GM12878 (cell line): ENCODE data around the gene KIF3A. TPM values are rescaled to one million over a fixed set of nuclear protein-coding genes. Genes with fewer than 3 reads are reported as not detected.
A peak's percentile ranks its signal among the peaks of the same experiment; 100 is the strongest.

Experiments
- BMI1 ChIP-seq: fragments of 450-650 bp; IDR thresholded peaks from 2 replicates; pipeline ENCODE4 v1.6.1; 2016; ENCODE audit warnings: mild to moderate bottlenecking, moderate library complexity, borderline replicate concordance
- CBFB ChIP-seq: IDR thresholded peaks from 2 replicates; pipeline ENCODE4 v1.6.1; 2016; ENCODE audit warnings: antibody characterized with exemption, low read depth
- EGR1 ChIP-seq, 2 experiments: IDR thresholded peaks; 1 replicate in 1 of 2; 2 replicates in 1 of 2; pipeline ENCODE4 v1.6.1; 2011 to 2012; ENCODE audit warnings: low read depth in 2 of 2, low read length in 2 of 2, borderline replicate concordance in 1 of 2, mild to moderate bottlenecking in 1 of 2, moderate library complexity in 1 of 2
- HDAC2 ChIP-seq: fragments of 200-600 bp; sonication (generic); IDR thresholded peaks from 2 replicates; pipeline ENCODE4 v1.6.1; 2017
- JUNB ChIP-seq: IDR thresholded peaks from 2 replicates; pipeline ENCODE4 v1.6.1; 2016; ENCODE audit warnings: antibody characterized with exemption, mild to moderate bottlenecking
- KAT2A ChIP-seq: conservative IDR thresholded peaks from 2 replicates; pipeline ENCODE4 v1.6.1; 2011; ENCODE audit warnings: low read depth, low read length; ENCODE audit not compliant: control insufficient read depth
- KLF5 ChIP-seq: fragments of 450-650 bp; IDR thresholded peaks from 2 replicates; pipeline ENCODE4 v1.6.1; 2014; ENCODE audit warnings: mild to moderate bottlenecking; ENCODE audit not compliant: partially characterized antibody
- MTA3 ChIP-seq: IDR thresholded peaks from 2 replicates; pipeline ENCODE4 v1.6.1; 2012; ENCODE audit warnings: low read length, inconsistent platforms, borderline replicate concordance
- NFXL1 ChIP-seq: fragments of 450-650 bp; IDR thresholded peaks from 2 replicates; pipeline ENCODE4 v1.6.1; 2017; ENCODE audit warnings: antibody characterized with exemption, mild to moderate bottlenecking, borderline replicate concordance
- NFYA ChIP-seq: IDR thresholded peaks from 2 replicates; pipeline ENCODE4 v1.6.1; 2011; ENCODE audit warnings: low read depth, mild to moderate bottlenecking, low read length, improper control_type of control experiment, borderline replicate concordance
- RAD21 ChIP-seq: IDR thresholded peaks from 2 replicates; pipeline ENCODE4 v1.6.1; 2011; ENCODE audit warnings: mild to moderate bottlenecking, low read depth, low read length, moderate library complexity; ENCODE audit not compliant: insufficient read depth
- SMAD1 ChIP-seq: fragments of 450-650 bp; IDR thresholded peaks from 2 replicates; pipeline ENCODE4 v1.6.1; 2018; ENCODE audit warnings: mild to moderate bottlenecking, low read depth; ENCODE audit not compliant: partially characterized antibody
- SMARCA5 ChIP-seq: fragments of 450-650 bp; IDR thresholded peaks from 2 replicates; pipeline ENCODE4 v1.6.1; 2017; ENCODE audit warnings: mild to moderate bottlenecking
- SRF ChIP-seq, 2 experiments: IDR thresholded peaks; 2 replicates each; pipeline ENCODE4 v1.6.1; 2011; ENCODE audit warnings: low read depth in 2 of 2, low read length in 2 of 2, mild to moderate bottlenecking in 1 of 2, moderate library complexity in 1 of 2
- STAT3 ChIP-seq: IDR thresholded peaks from 2 replicates; pipeline ENCODE4 v1.6.1; 2011; ENCODE audit warnings: low read depth, low read length, improper control_type of control experiment
- SUPT20H ChIP-seq: IDR thresholded peaks from 2 replicates; pipeline ENCODE4 v1.6.1; 2011; ENCODE audit warnings: low read depth, mild to moderate bottlenecking, low read length, moderate library complexity, borderline replicate concordance; ENCODE audit not compliant: control insufficient read depth
- TCF12 ChIP-seq: IDR thresholded peaks from 2 replicates; pipeline ENCODE4 v1.6.1; 2011; ENCODE audit warnings: low read depth, mild to moderate bottlenecking, low read length
- USF2 ChIP-seq: IDR thresholded peaks from 2 replicates; pipeline ENCODE4 v1.6.1; 2011; ENCODE audit warnings: low read depth, low read length, improper control_type of control experiment, borderline replicate concordance
- WRNIP1 ChIP-seq: IDR thresholded peaks from 2 replicates; pipeline ENCODE4 v1.6.1; 2011; ENCODE audit warnings: low read depth, low read length, improper control_type of control experiment, borderline replicate concordance
- ZBED1 ChIP-seq: IDR thresholded peaks from 2 replicates; pipeline ENCODE4 v1.6.1; 2016; ENCODE audit warnings: borderline replicate concordance
- ZNF592 ChIP-seq: fragments of 450-650 bp; IDR thresholded peaks from 2 replicates; pipeline ENCODE4 v1.6.1; 2017; ENCODE audit warnings: mild to moderate bottlenecking, moderate library complexity
- ZSCAN29 ChIP-seq: fragments of 450-650 bp; IDR thresholded peaks from 2 replicates; pipeline ENCODE4 v1.6.1; 2017; ENCODE audit warnings: mild to moderate bottlenecking, moderate library complexity
- polyA plus RNA-seq, 11 experiments: library from polyadenylated mRNA; depleted of rRNA in 4 of 11; unstranded in 6 of 11; stranded (reverse) in 5 of 11; fragments of >200 nt; fragmentation: Nextera tagmentation in 4 of 11; fragmentation: Illumina TruSeq in 1 of 11; extraction: Ambion mirVana in 4 of 11; extraction: Trizol in 1 of 11; gene quantifications; 1 replicate in 1 of 11; 2 replicates in 10 of 11; pipeline versions ENCODE4 v1.2.1 to v1.2.3, GENCODE V29; 2011 to 2016; ENCODE audit warnings: inconsistent platforms in 2 of 11, missing spikeins in 2 of 11, low read depth in 1 of 11
- total RNA-seq, 4 experiments: library from RNA; depleted of rRNA in 3 of 4; stranded (reverse); fragments of >200 nt in 3 of 4; fragmentation: Illumina TruSeq in 1 of 4; extraction: Trizol in 1 of 4; gene quantifications; 2 replicates each; pipeline versions ENCODE4 v1.2.1 to v1.2.3, GENCODE V29; 2013 to 2021
- TF ChIP-seq, protein P1 (sequence below): fragments of 150-350 bp; IDR thresholded peaks from 2 replicates; pipeline ENCODE4 v1.6.1; 2016; ENCODE audit warnings: low read depth, low read length

Gene KIF3A
- total and polyA plus RNA-seq, 10 of the 15 experiments (the other 5 are each of a cell fraction or from before 2014, with no cell fraction given) = 2.7 to 36.5 (median 10.0) TPM

DNA sequence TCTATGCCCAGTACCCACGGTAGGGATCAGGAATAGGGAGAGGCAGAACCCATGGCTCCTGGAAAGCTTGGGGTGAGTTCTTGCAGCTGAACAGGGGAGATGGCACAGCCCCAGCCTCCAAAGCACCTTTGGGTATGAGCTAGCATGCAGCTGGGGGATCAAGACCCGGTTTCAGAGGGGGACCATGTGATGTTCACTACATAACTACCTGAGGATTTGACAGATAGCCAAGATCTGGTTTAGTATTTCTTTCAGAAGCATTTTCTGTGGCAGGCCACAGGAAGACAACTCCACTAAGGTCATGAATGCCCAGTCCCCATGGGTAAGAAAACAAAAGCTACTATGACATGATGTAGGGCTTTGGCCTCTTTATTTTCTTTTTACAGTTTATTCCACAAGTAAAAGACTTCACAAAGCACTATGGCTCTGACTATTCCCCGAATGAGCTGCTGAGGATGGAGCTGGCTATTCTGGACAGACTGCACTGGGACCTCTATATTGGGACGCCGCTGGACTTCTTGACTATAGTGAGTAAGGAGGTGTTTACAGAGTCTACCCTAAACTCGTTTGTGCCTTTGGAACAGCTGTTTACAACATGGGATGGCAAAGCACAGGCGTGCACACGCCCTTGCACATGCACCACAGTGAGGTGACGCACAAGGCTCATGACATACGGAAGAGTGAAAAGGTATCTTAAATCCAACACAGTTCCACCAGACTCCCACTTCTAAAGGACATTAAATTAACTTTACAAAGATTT lies 13.3 kb upstream of the KIF3A start (continued):
- TF ChIP-seq NFYA = no peak
- no peak for TF ChIP-seq ZBED1
- TF ChIP-seq JUNB = no peak
- TF ChIP-seq ZSCAN29 = no peak
- no peak for TF ChIP-seq KAT2A
- TF ChIP-seq KLF5 = no peak
- TF ChIP-seq, protein P1, sequence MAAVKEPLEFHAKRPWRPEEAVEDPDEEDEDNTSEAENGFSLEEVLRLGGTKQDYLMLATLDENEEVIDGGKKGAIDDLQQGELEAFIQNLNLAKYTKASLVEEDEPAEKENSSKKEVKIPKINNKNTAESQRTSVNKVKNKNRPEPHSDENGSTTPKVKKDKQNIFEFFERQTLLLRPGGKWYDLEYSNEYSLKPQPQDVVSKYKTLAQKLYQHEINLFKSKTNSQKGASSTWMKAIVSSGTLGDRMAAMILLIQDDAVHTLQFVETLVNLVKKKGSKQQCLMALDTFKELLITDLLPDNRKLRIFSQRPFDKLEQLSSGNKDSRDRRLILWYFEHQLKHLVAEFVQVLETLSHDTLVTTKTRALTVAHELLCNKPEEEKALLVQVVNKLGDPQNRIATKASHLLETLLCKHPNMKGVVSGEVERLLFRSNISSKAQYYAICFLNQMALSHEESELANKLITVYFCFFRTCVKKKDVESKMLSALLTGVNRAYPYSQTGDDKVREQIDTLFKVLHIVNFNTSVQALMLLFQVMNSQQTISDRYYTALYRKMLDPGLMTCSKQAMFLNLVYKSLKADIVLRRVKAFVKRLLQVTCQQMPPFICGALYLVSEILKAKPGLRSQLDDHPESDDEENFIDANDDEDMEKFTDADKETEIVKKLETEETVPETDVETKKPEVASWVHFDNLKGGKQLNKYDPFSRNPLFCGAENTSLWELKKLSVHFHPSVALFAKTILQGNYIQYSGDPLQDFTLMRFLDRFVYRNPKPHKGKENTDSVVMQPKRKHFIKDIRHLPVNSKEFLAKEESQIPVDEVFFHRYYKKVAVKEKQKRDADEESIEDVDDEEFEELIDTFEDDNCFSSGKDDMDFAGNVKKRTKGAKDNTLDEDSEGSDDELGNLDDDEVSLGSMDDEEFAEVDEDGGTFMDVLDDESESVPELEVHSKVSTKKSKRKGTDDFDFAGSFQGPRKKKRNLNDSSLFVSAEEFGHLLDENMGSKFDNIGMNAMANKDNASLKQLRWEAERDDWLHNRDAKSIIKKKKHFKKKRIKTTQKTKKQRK = no peak
- 0 out of 2 replicates have a peak, but pooled peaks have one; percentile 21 for TF ChIP-seq ZNF592
- TF ChIP-seq SRF (IDR thresholded peaks at IDR 0.05; ENCODE audit: low read depth in 2 of 2, low read length in 2 of 2) = no peak
- no peak for TF ChIP-seq SMARCA5
- TF ChIP-seq TCF12 = peak; percentile 38; the same call in 1 of the 2 replicates
- no peak for TF ChIP-seq STAT3
- TF ChIP-seq BMI1 = no peak
- peak; percentile 36 for TF ChIP-seq SMAD1
- TF ChIP-seq NFXL1 = no peak
- TF ChIP-seq WRNIP1 = no peak
- TF ChIP-seq RAD21 = no peak
- TF ChIP-seq EGR1 (IDR thresholded peaks at IDR 0.05; ENCODE audit: borderline replicate concordance in 1 of 2, low read depth in 2 of 2, low read length in 2 of 2) = no peak
- TF ChIP-seq USF2 = peak; percentile 22; the same call in 1 of the 2 replicates
- TF ChIP-seq MTA3 = no peak
- no peak for TF ChIP-seq CBFB
- no peak for TF ChIP-seq HDAC2
- no peak for TF ChIP-seq SUPT20H
